GM10266 (cell line): Measurements from ENCODE around the gene ELF1.

Experiments
- DNase-seq: peaks from one replicate; pipeline ENCODE4 v3.0.0; 2012; ENCODE audit errors: extremely low spot score
- CTCF ChIP-seq: IDR thresholded peaks from 2 replicates; pipeline ENCODE4 v1.5.1; 2012; ENCODE audit warnings: mild to moderate bottlenecking, low read depth; ENCODE audit not compliant: control insufficient read depth, insufficient read depth; ENCODE audit errors: missing control alignments

The ELF1 gene

DNA sequence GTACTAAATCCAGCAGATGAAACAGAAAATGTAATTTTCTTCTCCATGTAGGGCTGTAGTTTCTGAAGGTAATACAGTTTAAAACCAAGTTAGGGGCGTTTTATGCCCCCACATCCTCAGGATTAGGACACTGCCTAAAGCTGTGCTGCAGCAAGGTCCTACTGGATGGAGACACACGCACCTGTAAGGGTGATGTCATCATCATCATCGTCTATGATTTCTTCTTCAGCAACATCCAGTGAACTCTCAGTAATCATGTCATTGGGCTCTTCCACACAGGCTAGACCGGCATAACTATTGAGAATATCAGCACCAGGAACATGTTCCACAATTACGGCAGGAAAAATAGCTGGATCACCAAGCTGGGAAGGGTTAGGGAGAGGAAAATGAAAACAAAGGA lies 60.5 kb downstream of the ELF1 start:
- DNase-seq = no peak
- no peak for TF ChIP-seq CTCF

- DNase-seq = no peak
- TF ChIP-seq CTCF = no peak
These were observed 72.6 kb downstream of the ELF1 start for GRCh38 chr13:40946485-40946884.

DNA sequence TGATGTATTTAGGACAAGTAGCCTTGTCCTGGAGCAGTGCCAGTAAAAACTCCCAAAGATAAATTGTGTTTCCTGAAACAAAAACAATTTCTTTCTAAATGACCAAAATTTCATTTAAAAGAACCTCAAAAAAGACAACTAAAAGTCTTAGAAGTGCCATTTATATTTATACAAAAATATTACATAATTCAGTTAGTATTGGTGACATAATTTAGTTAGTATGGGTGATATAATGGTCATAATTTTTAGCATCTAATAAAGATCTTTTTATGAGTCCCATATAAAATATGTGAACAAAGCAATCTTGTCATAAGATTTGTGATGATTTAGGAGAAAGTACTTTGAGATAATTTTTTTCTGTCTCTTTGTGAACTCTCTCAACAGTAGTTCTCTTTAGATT lies 76.0 kb downstream of the ELF1 start:
- DNase-seq = no peak
- no peak for TF ChIP-seq CTCF

GRCh38 chr13:40941581-40941980 lies 77.5 kb downstream of the ELF1 start:
- no peak for DNase-seq
- no peak for TF ChIP-seq CTCF

DNA sequence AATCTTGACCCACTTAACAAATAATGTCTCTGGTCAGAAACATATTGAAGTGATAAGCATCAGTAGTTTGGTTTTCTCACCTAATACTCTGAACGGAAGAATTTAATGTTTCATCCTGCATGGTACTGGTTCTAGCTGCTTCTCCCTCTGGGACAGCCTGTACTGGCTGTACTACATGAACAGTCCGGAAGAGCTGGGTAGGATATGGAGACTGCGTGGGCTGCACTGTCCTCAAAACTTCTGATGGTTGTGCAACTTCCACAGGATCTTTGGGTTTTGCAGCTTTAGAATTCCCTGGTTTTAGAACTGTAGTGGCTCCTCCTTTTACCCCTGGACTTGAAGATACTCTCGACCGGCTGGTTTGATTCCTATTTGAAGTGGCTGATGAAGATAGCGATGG lies 78.3 kb downstream of the ELF1 start:
- no peak for DNase-seq
- no peak for TF ChIP-seq CTCF

- no peak for DNase-seq
- no peak for TF ChIP-seq CTCF
These were observed 85.5 kb downstream of the ELF1 start for GRCh38 chr13:40933508-40934204.

GRCh38 chr13:40932252-40932651 lies 86.9 kb downstream of the ELF1 start:
- no peak for TF ChIP-seq CTCF

More at GRCh38 chr13:40932252-40932651, 86.9 kb downstream of the ELF1 start:
- DNase-seq = no peak
